Astrocyte (in vitro differentiated cells and primary cell): ENCODE data around the gene XXYLT1. TPM values are rescaled to one million over a fixed set of nuclear protein-coding genes. Genes with fewer than 3 reads are reported as not detected.
"Not testable (repeated sequence)": the region's sequence is repeated elsewhere in the genome, so short reads cannot be mapped to it uniquely, and the experiment has no call there.

ENCODE experiments used
- DNase-seq: peaks from one replicate; pipeline ENCODE4 v3.0.0-alpha.2; 2010; ENCODE audit warnings: low read depth
- FAIRE-seq: peaks from 2 replicates; lab custom pipeline; 2011; peaks lifted over from hg19 to GRCh38; lab: Jason Lieb, UNC
- H2AFZ ChIP-seq: 2 replicates; pipeline ENCODE4 v1.6.0; 2012; ENCODE audit warnings: low read depth, low read length, inconsistent platforms
- H3K27ac ChIP-seq: 2 replicates; pipeline ENCODE4 v1.5.1; 2011; ENCODE audit warnings: low read depth, low read length, inconsistent platforms
- H3K27me3 ChIP-seq: 2 replicates; pipeline ENCODE4 v1.6.0; 2011; ENCODE audit warnings: low read length, inconsistent platforms; ENCODE audit not compliant: insufficient read depth
- H3K36me3 ChIP-seq: 2 replicates; pipeline ENCODE4 v1.5.1; 2011; ENCODE audit warnings: low read length, inconsistent platforms; ENCODE audit not compliant: insufficient read depth
- H3K4me1 ChIP-seq: 2 replicates; pipeline ENCODE4 v1.5.1; 2011; ENCODE audit warnings: low read length, inconsistent platforms; ENCODE audit not compliant: insufficient read depth
- H3K4me2 ChIP-seq: 2 replicates; pipeline ENCODE4 v1.6.0; 2012; ENCODE audit warnings: low read length, inconsistent platforms
- H3K4me3 ChIP-seq: 2 replicates; pipeline ENCODE4 v1.5.1; 2011; ENCODE audit warnings: low read depth, mild to moderate bottlenecking, low read length, inconsistent platforms; ENCODE audit not compliant: insufficient read depth
- H3K79me2 ChIP-seq: 2 replicates; pipeline ENCODE4 v1.6.0; 2012; ENCODE audit warnings: mild to moderate bottlenecking, low read length, inconsistent platforms; ENCODE audit not compliant: insufficient read depth
- H3K9ac ChIP-seq: 2 replicates; pipeline ENCODE4 v1.6.0; 2012; ENCODE audit warnings: mild to moderate bottlenecking, low read length, inconsistent platforms
- H3K9me3 ChIP-seq: 2 replicates; pipeline ENCODE4 v1.5.1; 2012; ENCODE audit warnings: low read depth, mild to moderate bottlenecking, low read length, inconsistent platforms; ENCODE audit not compliant: insufficient read depth
- H4K20me1 ChIP-seq: 2 replicates; pipeline ENCODE4 v1.6.0; 2012; ENCODE audit warnings: low read length, inconsistent platforms; ENCODE audit not compliant: insufficient read depth
- H3K27ac Mint-ChIP-seq: one replicate; pipeline ENCODE4 v1.8.0; 2021; ENCODE audit warnings: mild to moderate bottlenecking, mixed read lengths; ENCODE audit not compliant: unreplicated experiment
- H3K27me3 Mint-ChIP-seq: one replicate; pipeline ENCODE4 v1.8.0; 2021; ENCODE audit warnings: low read depth, mixed read lengths; ENCODE audit not compliant: unreplicated experiment
- H3K36me3 Mint-ChIP-seq: one replicate; pipeline ENCODE4 v1.8.0; 2021; ENCODE audit warnings: low read depth, mixed read lengths; ENCODE audit not compliant: unreplicated experiment
- H3K4me1 Mint-ChIP-seq: one replicate; pipeline ENCODE4 v1.8.0; 2021; ENCODE audit warnings: low read depth, mixed read lengths; ENCODE audit not compliant: unreplicated experiment
- H3K4me3 Mint-ChIP-seq: one replicate; pipeline ENCODE4 v1.8.0; 2021; ENCODE audit warnings: mild to moderate bottlenecking, moderate library complexity, mixed read lengths; ENCODE audit not compliant: unreplicated experiment
- H3K9me3 Mint-ChIP-seq: one replicate; pipeline ENCODE4 v1.8.0; 2021; ENCODE audit warnings: mild to moderate bottlenecking, mixed read lengths; ENCODE audit not compliant: unreplicated experiment
- EZH2 ChIP-seq: IDR thresholded peaks from 2 replicates; pipeline ENCODE4 v1.6.1; 2012; ENCODE audit warnings: mild to moderate bottlenecking, low read length, inconsistent platforms; ENCODE audit not compliant: insufficient read depth
- total RNA-seq: library from RNA; stranded (reverse); gene quantifications from 2 replicates; pipeline ENCODE4 v1.2.1, GENCODE V29; 2021
- TF ChIP-seq, protein P1 (sequence below): IDR thresholded peaks from 2 replicates; pipeline ENCODE4 v1.5.1; 2011; ENCODE audit warnings: low read depth, mild to moderate bottlenecking, inconsistent platforms, low read length, moderate library complexity; ENCODE audit not compliant: insufficient read depth

The XXYLT1 gene
- total RNA-seq, 1 donor from 2014 or later: 26.2 TPM

DNA sequence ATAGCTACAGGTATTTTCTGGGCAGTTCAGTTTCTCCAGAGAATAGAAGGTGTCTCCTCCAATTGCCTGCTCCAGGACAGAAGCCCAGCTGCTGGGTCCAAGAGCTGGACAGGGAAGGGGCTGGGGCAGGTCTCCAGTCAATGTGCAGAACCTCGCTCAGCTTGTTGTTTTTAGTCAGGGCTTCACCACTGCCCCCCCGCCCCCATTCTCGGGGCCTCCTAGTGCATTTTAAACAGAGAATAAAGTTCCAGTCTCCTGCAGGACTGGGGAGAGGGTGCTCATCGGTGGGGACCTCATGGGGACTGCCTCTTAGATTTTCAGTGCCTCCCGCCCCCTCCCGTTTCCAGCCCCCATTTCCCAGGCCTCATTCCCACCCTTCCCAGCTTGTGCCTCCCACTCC, 216.6 kb downstream of the XXYLT1 start:
- no peak overlapping the region for H3K27ac Mint-ChIP-seq
- no peak overlapping the region for H3K4me3 Mint-ChIP-seq
- FAIRE-seq: no peak
- H3K4me1 ChIP-seq: no peaks in the 10 kb centered on the region
- H3K4me3 ChIP-seq: no peak overlapping the region
- no peaks in the 10 kb centered on the region for H3K9me3 ChIP-seq
- peaks cover 5% of the 10 kb centered on the region for H3K9me3 Mint-ChIP-seq
- no peaks in the 10 kb centered on the region for H3K36me3 ChIP-seq
- H3K27ac ChIP-seq: no peak overlapping the region
- no peaks in the 10 kb centered on the region for H3K36me3 Mint-ChIP-seq
- H3K79me2 ChIP-seq: no peaks in the 10 kb centered on the region
- TF ChIP-seq, protein P1, sequence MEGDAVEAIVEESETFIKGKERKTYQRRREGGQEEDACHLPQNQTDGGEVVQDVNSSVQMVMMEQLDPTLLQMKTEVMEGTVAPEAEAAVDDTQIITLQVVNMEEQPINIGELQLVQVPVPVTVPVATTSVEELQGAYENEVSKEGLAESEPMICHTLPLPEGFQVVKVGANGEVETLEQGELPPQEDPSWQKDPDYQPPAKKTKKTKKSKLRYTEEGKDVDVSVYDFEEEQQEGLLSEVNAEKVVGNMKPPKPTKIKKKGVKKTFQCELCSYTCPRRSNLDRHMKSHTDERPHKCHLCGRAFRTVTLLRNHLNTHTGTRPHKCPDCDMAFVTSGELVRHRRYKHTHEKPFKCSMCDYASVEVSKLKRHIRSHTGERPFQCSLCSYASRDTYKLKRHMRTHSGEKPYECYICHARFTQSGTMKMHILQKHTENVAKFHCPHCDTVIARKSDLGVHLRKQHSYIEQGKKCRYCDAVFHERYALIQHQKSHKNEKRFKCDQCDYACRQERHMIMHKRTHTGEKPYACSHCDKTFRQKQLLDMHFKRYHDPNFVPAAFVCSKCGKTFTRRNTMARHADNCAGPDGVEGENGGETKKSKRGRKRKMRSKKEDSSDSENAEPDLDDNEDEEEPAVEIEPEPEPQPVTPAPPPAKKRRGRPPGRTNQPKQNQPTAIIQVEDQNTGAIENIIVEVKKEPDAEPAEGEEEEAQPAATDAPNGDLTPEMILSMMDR: no peak
- no peak for TF ChIP-seq EZH2
- no peak for DNase-seq
- H3K9ac ChIP-seq: no peak overlapping the region
- H4K20me1 ChIP-seq: no peaks in the 10 kb centered on the region
- H3K27me3 ChIP-seq: peaks cover 21% of the 10 kb centered on the region
- no peak overlapping the region for H3K4me2 ChIP-seq
- no peak overlapping the region for H2AFZ ChIP-seq
- no peaks in the 10 kb centered on the region for H3K4me1 Mint-ChIP-seq
- peaks cover 59% of the 10 kb centered on the region for H3K27me3 Mint-ChIP-seq

DNA sequence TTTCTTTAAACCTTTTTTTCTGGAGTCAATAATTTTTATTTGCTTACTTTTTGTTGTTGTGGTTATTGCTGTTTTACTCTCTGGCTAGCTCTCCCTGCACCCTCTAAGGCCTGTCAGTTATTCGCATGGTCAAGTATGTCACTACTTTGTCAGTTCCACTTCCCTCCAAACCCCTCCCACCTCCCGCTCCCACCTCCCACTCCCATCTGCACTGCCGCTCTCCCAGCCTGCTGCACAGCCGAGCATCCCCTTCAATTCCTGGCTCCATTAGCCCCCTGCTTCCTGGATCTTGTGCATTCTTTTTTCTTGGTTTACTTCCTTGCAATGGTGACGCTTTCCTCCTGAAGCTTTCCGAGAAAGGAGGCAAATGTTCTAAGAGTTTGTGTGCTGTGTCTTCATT, 218.0 kb downstream of the XXYLT1 start:
- no peak overlapping the region for H3K9ac ChIP-seq
- no peak for DNase-seq
- no peaks in the 10 kb centered on the region for H4K20me1 ChIP-seq
- no peak overlapping the region for H3K4me2 ChIP-seq
- H3K36me3 ChIP-seq: no peaks in the 10 kb centered on the region
- H3K4me1 ChIP-seq: no peaks in the 10 kb centered on the region
- peaks cover 24% of the 10 kb centered on the region for H3K27me3 ChIP-seq
- no peaks in the 10 kb centered on the region for H3K9me3 ChIP-seq
- H2AFZ ChIP-seq: no peak overlapping the region
- no peaks in the 10 kb centered on the region for H3K79me2 ChIP-seq
- Mint-ChIP-seq H3K27ac (no peak overlapping the region), H3K27me3 (peaks cover 56% of the 10 kb centered on the region), H3K4me3 (no peak overlapping the region), H3K4me1 (no peaks in the 10 kb centered on the region), H3K36me3 (no peaks in the 10 kb centered on the region), H3K9me3 (peaks cover 5% of the 10 kb centered on the region)
- no peak for FAIRE-seq
- H3K27ac ChIP-seq: no peak overlapping the region
- TF ChIP-seq, protein P1: no peak
- TF ChIP-seq EZH2: no peak
- H3K4me3 ChIP-seq: no peak overlapping the region

DNA sequence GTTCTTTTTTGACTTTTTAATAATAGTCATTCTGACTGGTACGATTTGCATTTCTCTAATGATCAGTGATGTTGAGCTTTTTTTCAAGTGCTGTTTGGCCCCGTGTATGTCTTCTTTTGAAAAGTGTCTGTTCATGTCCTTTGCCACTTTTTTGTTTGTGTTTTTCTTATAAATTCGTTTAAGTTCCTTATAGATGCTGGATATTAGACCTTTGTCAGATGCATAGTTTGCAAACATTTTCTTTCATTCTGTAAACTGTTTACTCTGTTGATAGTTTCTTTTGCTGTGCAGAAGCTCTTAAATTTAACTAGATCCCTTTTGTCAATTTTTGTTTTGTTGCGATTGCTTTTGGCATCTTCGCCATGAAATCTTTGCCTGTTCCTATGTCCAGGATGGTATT, 220.7 kb downstream of the XXYLT1 start:
- not testable (repeated sequence) for H3K4me1 ChIP-seq, DNase-seq, H3K9me3 ChIP-seq, H3K4me3 Mint-ChIP-seq, H3K27ac Mint-ChIP-seq, H3K27ac ChIP-seq, H3K4me3 ChIP-seq, H3K9me3 Mint-ChIP-seq, H4K20me1 ChIP-seq, H2AFZ ChIP-seq, H3K79me2 ChIP-seq, H3K36me3 Mint-ChIP-seq, H3K36me3 ChIP-seq, H3K4me2 ChIP-seq, FAIRE-seq, H3K9ac ChIP-seq, H3K4me1 Mint-ChIP-seq
- H3K27me3 ChIP-seq: peaks cover 18% of the 10 kb centered on the region
- peaks cover 49% of the 10 kb centered on the region for H3K27me3 Mint-ChIP-seq
